ENCODE measurements around the gene SLC7A5.

SLC7A5 gene

DNA sequence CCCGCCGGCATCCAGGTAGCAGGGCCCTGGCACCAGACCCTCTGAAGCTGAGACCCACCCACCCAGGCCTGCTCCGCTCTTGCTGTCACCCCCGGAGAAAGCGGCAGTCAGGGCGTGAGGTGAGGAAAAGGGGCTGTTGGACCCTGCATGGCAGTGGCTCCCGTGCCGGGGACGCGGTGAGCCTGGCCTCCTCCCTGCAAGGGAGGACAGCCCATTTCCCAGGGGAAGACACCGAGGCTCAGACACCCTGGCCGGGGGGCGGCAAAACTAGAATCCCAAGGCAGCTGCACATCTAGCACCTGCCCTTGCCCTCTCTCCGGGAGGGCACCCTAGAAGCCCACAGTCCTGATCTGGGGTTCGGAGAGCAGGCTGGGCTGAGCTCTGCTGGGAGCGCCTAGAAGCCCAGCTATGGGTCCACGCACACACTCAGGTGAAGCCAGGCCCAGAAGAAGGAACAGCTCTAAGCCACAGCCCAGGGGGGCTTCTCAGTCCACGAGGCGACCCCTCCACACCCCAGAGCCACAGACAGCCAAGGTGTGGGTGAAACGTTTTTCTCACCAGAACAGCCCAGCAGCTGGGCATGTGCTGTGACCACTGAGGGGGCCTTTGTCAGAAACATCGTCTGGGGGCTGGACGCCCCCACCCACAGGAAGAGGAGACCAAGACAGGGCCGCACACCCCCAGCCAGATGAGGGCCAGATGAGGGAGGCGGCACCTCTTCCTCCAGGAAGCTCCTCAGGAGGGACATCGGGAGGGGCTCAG is 22.4 kb downstream of the SLC7A5 start:
- DNase-seq, result no peak

DNA sequence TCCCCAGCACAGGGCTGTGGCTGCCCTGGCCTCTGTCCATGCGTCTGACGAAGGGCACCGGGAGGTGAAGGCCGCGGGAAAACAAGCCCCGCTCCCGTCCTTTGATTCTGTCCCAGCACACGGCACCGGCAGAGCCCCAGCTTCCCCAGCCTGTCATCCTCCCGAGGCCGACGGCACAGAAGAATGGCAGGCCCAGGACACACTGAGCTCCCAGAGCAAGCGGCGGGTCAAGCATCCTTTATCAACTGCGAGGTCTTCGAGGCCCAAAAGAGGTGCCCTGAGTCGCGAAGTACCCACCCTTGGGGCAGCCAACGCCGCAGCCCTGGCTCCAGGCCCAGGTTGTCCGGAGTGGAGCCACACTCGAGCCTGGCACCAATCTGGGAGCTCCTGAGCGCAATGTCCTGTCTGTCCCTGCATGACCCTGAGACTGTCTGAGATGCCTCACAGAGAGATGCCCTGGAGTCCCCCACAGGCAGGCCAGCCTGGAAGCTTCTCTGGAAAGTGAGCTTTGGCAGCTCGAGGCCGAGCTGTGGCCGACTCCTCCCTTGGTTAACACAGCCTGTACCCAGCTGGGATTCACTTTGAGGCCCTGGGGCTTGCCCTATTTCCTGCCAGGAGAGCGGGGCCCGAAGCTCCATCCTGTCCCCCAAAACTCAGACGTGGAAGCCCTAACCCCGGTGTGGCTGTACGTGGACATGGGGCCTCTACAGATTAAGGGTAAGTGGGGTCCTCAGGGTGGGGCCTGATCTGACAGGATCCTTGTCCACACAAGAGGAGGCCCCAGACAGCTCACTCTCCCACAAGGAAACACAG is 23.3 kb downstream of the SLC7A5 start:
- DNase-seq, result peak in 8 of 51 donors; percentile 13 to 41 (median 19)

DNA sequence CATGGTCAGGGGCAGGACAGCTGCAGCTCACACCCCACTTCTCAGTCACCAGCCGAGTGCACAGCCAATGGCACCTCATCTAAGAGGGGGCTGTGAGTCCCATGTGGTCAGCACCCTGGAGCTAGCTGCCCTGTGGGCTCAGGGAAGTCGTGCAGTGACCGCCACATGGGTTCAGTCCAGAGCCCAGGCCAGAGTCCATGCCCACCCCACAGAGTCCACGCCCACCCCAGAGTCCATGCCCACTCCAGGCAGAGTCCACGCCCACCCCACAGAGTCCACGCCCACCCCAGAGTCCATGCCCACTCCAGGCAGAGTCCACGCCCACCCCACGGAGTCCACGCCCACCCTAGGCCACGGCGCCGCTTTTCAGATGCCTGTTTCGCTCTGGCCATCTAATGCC is 24.1 kb downstream of the SLC7A5 start:
- DNase-seq, result no peak

DNA sequence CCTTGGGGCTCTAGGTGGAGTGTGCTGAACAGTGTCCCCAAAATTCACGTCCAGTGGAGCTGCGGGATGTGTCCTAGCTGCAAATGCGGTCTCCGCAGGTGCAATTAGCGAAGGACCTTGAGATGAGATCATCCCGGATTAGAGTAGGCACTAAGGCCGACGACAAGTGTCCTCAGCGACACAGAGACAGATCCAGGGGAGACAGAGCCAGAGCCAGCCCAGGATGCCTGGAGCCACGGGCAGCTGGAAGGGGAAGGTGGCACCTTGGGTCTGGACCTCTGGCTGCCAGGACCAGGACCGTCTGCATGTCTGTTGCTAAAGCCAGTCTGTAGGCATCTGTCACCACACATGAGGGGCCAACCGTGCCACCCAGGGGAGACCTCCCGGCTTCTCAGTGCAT is 24.5 kb downstream of the SLC7A5 start:
- no peak for DNase-seq

DNA sequence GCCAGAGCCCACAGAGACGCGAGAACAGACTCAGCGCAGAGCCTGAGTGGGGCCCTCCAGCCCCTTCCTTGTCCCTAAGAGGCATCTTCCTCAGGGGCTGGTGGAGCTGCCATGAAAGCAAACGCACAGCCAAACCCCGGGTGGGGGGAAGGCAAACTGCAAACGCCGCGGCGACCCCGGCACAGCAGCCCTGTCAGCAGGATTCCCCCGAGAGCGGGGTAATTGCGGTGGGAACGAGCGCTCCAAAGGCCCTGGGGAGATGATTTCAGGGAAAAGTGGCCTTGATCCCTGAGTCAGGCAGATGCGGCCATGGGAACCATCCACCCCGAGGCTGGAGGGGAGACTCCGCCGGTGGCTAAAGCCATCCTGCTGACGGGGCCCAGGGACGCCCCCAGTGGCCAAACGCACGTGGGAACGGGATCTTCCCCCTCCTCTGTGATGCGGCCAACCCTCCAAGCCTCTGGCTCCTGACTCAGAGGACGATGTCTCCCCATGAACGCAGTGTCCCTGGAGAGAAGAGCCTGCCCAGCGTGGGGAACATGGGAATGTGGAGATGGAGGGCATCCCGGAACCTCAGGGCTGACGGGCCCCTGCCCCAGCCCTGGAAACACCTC is 25.1 kb downstream of the SLC7A5 start:
- peak in 4 of 51 donors; percentile 21 to 65 (median 32) for DNase-seq

DNA sequence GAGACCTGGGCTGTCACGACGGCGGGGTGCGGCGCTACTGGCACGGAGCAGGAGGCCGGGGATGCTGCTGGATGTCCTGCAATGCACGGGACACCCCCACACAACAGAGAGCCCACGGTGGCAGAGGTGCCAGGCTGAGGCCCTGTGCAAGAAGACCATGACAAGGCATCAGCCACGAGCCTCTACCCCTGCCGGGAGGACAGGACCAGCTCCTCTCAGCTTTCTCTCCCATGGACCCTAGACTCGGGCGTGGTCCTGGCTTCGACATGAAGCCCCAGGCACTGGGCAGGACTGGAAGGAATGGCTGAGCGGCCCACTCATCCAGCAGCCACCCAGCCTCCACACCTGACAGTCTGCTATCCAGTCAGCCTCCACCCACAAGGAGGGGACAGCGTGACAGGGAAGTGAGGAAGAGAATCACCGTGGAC is 25.6 kb downstream of the SLC7A5 start:
- no peak for DNase-seq

DNA sequence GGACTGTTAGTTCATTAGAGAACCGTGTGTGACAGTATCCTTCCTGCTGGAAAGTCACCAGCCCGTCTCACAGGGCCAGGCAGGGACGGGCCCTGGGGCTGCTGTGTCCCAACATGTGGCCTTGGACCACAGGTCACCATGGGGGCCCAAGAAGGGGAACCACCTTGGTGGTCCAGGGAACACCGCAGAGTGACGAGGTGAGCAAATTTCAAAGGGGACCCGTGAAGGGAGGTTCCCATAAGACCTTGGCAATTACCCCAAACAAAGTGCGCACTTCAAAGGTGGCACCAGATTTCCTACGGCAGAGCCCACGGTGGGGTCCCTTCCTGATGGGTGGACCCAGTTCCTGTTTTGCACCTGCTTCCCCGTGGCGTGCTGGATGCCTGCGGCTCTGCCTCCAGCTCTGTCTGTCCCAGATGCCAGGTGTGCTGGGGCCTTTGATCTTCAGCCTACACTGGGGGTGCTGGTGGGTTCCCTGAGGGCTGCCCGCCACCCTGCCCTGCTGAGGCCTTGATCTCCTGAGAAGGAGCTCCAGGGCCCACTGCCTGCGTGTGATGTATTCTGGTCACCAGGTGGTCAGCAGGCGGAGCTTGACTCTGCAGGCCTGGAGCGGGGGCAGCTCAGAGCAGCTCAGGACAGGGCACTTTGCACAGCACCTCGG is 27.0 kb downstream of the SLC7A5 start:
- no peak for DNase-seq

DNA sequence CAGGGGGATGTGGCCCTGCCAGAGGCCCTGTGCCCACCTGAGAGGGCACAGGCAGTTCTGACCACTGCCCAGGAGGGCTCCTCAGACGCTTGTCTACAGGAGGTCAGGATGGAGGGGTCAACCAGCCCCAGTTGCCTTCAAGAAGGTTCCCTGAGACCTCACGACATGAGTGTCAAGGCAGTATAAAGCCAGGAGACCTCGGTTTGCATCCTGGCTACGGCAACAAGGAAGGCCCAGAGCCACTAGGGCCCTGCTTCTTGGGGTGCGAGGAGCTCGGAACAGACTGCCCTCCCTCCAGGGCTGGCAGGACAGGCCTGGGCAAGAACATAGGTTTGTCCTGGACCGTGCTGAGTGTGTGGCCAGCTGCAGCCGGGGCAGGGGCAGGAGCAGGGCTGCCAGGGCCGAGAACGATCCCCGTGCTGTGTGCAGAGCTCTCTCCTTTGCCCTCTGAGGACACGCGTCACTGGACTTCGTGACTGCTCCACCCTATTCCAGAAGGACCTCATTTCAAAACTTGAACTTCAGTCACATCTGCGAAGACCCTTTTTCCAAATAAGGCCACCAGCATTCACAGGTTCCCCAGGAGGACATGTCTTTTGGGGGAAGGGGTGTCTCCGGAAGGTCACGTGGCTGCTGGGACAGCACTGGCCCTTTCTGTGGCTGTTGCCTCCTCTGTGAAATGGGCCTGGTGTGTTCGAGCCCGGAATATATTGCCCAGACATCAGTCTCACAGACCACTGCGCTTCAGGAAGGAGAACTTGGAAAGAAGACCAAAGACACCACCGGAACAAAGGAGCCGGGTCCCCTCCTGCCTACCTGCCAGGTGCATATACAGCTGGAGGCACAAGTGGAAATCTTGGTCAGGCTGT is 27.7 kb downstream of the SLC7A5 start:
- no peak for DNase-seq

DNA sequence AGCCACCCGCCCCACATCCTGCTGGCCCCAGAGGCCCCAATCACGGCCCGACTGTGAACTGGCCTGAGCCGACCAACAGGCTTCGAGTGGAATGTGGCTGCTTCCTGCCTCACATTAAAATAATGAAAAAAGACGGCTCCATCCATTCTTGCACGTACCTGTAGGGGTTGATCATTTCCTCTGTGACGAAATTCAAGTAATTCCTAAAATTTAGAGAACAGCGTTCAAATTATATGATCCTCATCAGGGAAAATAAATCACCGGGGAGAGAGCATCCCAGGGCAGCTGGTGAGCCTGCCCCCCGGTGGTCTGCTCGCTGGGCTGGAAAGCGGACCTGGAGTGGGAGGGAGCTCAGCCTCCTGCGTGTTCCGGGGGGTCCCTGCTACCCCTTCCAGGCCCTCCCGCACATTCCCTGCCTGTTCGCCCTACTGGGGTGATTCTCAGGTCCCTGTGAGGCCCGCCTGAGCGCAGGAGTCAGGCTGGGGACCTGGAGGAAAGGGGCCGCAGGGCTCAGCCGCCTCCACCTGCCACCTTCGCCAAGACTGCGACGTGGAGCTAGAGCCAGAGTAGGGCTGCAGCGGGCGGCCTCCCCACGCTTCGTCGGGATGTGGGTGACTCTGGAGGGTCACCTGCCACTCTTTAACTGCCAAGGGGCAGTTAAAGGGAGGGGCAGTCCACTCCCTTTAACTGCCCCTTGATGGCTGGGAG is 28.9 kb downstream of the SLC7A5 start:
- no peak for DNase-seq

DNA sequence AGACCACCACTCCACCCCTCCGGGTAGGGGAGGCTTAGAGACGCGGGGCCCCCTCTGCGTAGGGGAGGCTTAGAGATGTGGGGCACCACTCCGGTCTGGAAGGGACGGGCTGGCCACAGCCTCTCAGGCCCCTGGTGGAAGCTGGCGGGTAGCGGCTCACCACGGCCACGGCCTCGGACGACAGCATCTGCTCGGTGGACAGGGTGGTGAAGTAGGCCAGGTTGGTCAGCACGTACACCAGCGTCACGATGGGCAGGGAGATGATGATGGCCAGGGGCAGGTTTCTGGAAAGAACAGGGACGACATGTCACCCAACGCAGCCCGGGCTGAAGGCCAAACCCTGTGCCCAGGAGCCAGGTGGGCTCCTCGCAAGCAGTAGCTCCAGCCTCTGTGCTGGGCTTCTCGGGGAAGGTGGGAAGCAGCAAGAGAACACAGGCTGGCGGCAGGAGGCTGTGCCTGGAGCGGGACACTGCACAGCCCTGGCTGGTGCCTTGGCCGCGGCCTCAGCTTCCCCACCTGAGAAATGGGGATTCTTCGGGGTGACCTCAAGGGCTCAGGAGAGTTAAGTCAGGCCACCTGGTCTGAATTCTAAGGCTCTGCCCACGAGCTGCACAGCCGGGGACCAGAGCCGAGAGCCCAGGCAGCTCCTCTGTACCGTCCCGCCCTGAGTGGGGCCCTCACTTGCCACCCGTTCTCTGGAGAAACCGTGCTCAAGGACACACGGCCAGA is 29.6 kb downstream of the SLC7A5 start:
- DNase-seq, result no peak

DNA sequence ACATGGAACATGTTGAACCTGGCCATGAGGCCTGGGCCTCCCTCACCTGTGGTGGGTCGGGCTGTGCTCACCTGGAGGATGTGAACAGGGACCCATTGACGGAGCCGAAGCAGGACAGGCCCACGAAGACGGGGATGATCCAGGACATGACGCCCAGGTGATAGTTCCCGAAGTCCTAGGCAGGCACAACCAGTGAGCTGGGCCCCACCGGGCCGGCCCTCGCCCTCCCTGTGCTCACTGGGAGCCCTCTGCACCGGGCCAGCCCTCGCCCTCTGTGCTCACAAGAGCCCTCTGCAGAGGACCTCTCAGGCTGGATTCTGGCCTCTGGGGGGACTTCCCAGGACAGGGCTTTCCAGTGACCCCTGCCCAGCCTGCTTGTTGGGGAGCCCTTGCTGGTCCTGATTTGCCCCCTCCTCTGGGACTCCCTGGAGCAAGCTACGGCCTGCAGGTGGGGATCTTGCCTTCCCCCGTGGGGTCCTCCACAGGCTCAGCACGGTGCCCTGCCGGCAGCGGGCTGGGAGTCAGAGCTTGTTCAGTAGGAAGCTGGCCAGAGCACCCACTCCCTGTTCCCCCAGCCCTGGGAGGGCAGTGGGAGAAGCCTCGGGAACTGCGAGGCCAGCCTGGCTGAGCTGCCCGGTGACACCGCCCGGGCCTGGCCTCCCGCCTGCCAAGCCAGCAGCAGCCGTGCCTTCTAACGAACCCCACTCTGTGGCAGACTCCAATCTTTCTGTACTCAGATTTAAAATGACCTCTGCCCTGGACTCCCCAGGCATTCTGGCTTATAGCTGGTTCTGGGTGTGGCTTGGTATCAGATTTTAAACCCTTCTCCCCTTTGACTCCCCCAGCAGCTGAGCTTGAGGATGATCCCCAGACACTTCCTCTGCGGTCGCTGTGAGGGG is 30.4 kb downstream of the SLC7A5 start:
- DNase-seq, result no peak

DNA sequence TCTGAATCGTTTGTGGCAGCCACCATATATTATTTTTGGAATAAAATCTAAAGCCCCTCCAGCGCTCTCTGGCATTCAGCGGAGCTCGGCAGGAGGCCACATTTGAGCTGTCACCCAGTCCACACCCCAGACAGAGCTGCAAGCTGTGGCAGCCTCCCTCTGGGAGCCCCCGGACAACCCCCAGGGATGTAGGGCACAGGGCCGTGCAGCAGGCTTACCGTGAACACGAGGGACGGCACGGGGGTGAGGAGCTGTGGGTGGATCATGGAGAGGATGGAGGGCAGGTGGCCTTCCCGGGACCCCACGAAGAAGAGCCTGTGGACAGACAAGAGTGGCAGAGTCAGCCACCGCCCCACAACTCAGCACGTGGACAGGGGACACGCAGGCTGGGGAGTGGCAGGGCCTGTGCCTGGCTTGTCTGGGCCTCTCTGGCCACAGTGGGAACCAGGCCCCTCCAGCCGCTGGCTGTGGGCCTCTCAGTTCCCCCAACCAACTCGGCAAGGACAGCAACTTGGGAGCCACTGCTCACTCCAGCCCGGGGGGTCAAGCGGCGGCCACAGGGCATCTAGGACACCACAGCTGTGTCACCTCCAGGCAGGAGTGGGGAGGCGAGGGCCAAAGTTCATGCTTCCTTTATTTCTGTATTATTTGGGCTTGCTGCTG is 31.5 kb downstream of the SLC7A5 start:
- no peak for DNase-seq

DNA sequence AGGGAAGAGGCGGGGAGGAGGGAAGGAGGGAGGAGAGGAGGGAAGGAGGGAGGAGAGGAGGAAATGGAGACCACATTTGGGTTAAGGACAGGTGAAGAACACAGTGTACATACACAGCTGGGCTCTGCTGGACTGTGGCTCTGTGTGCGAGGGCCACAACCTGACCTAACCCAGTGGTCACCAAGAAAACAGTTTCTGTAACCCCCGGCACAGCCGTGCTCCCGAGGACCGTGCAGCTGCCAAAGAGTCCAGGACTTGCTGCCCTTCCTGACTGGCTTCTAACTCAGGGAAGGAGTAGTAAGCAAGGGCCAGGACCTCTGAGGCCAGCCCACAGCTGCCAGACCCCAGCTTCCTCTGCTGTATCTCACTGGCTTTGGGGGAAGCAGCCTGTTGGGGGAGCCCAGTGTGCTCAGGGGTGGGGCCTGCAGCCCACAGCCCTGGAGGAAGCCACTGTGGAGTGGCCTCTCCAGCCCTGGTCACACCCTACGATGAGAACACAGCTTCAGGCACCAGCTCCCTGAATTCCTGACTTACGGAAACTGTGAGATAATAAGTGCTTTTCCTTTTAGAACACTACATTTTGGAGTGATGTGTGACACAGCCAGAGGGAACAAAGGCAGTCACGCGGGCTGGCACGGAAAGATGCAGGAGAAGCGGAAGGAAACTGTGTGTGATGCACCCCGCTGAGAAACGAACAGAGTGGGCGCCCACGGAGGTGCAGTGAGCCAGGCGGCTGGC is 32.3 kb downstream of the SLC7A5 start:
- DNase-seq, result peak in 2 of 51 donors; percentile 25 to 67

DNA sequence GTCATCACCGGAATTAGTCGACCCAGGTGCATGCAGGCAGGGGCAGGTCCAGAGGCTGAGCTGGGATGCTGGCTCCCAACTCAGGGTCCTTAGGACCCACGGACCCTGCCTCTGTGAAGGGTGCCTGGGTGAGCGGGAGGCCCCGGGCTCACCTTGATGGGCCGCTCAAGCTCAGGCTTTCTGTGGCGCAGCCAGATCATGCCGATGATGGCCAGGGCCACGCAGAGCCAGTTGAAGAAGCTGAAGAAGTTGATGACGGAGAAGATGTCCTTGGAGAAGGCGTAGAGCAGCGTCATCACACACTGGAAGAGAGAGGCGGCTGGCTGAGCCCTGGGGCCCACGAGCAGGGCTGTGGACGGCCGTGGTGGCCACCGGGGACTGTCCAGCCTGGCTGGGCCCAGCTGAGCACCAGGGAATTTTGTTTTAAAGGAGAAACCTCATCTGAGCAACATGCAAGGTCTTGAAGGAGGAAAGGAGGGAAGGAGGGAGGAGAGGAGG is 32.9 kb downstream of the SLC7A5 start:
- no peak for DNase-seq

DNA sequence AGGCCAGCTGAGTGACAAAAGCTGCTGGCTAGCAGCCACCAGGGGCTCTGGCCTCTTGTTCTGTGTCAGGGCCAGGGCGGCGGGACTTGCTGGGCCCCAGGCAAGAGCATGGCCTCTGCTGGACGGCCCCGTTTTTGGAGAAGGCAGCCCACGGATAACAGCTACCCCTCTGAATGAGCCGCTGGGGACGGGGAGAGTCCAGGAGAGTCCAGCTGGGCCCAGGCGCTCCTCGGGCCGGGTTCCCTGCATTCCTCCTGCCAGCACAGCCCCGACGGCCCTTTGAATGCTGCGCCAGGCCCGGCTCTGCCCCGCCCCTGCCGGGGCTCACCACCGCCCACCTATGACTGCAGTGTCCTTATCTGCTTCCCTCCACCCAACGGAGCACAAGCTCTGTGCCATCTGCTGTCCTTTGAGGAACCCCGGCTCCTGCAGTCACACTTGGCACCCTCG is 33.4 kb downstream of the SLC7A5 start:
- no peak for DNase-seq

DNA sequence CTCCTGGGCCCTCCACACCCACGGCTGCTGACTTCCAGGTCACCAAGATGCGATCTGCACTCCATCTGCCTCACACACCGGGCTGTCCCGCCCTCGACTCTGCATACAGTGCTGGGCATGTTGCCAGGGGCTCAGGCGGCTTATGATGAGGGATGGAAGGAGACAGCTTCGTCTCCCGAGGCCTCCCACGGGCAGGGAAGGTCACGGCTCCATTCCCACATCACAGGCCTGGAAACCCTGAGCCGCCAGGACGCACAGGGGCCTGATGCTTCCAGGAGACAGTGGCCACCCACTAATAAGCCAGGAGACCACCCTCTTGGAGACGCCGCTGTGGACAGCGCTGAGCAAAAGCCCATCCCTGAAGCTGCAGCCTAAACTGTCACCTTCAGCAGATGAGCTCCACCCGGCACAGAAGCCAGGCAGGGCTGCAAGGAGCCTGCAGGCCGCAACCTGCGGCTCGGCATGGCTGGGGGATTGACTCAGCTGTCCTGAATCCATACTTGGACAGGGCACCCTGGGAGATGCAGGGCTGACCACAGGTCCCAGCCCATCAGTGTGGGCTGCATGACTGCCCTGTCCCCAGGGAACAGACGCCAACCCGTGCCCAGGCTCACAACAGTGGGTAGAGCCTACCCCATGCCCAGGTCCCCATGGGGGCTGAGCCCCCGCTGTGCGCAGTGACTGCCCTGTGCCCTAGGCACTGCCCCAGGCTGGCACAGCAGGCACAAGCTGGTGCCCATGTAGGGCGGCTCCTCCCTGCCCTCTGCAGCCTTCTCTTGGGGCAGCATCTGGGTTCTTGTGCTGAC is 34.4 kb downstream of the SLC7A5 start:
- DNase-seq, result no peak
